NCI-H2196 (cell line): ENCODE data around the gene ADCY6.
A peak's percentile ranks its signal among the peaks of the same experiment; 100 is the strongest.

Source experiments
- DNase-seq: peaks from one replicate; lab custom pipeline; 2025; ENCODE audit not compliant: unreplicated experiment; lab: John Stamatoyannopoulos, UW

Gene ADCY6

DNA sequence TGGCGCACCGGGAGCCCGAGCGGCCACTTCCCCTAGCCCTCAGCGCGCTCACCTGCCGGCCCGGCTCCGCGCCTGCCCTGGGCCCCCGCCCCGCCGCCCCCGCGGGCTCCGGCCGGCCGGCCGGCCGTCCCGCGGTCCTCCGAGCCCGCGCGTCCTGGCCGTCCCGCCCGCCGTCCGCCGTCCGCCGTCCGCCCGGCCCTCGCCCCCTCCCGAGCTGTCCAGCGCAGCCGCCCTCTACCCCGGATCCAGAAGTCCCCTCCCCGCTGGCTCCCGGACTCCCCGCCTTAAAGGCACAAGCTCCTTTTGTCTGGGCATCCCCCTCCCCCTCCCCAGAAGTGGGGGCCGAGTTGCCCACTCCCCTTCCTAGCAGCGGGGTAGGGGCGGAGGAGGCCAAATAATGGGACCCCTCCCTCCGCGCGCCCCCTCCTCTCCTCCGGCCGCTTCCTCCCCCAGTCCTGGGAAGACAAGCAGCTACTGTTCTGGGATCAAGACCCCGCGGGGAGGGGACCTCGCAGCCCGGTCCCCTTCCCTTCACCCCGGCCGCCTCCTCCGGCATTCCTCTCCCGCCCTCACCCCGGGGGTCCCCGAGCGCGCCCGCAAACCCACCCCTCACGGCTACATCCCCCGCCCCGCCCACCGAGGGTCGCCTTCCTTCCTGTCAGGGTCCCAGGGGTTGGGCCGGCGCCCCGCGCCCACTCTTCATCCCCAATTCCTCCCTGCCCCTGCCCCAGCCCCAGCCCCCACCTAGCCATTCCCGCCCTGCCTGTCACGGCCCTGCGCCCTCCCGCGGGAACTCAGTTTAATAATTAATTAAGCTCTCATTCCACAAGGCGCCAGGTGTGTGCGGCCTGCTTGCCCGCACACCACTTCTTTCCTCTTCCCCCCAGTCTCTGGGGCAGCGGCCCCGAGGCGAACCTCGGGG is at the start of gene ADCY6:
TSS of gene ADCY6 (minus strand) at position 236 of the 922 bp plus-strand sequence. CDS start 5,655 bp downstream, outside the sequence.
- peak; percentile 51 for DNase-seq

DNA sequence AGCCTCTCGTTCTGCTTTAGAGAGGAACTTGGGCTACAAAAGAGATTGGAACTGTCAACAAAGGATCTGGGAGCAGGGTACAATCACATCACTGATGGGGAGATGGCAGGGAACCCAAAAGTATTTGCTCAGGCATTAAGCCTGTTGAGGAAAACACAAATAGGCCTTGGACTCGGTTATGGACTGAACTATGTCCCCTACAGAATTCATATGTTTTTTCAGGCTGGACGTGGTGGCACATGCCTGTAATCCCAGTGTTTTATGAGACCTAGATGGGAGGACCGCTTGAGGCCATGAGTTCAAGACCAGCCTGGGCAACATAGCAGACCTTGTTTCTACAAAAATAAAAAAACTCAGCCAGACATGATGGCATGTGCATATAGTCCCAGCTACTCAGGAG is 49.2 kb upstream of the ADCY6 start:
- DNase-seq: no peak

DNA sequence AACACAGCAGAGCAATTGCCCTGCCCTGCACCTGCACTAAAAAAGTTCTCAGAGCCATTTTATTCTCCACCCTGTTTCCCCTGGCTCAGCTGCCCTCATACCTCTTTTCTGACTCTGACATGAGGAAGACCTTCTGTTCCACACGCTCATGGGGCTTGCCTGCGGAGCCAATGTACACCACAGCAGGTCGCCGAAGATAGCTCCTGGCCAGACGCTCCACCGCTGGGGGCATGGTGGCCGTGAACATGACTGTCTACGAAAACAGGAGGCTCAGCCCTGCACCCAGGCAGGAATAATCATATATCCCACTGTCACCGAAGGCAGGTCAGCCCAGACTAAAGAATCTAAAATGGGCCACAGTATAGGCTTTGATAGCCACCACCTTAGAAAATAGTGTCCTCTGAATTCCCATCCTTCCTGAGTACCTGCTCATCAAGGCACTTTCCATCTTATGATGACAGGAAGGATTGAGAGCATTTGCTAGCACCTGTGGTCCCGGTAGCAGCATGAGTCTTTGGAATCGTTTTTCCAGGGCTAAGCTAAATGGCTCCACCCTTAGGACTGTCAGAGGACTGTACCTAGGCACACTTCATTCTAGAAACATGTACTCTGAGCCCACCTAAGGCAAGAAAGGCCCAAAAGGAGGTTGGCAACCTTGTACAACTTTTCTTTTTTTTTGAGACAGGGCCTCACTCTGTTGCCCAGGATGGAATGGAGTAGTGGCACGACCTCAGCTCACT is 43.6 kb upstream of the ADCY6 start:
- no peak for DNase-seq

DNA sequence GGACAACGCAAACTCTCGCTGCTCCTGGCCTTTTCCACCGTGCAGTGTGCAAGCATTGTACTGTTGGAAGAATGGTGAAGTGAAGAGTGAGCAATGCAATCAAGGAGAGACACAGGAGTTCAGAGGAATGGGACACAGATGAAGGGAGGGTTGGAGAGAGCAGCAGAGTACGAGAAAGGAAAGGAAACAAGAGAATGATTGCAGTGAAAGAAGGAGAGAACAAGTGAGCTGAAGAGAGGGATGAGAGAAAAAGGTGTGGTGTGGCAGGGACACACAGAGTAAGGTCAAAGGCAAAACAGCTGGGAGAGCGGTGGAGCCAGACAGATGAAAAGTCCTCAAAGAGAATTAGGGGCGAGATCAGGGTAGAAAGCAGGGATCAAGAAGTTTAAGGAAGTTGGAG is 42.4 kb upstream of the ADCY6 start:
- DNase-seq: no peak

DNA sequence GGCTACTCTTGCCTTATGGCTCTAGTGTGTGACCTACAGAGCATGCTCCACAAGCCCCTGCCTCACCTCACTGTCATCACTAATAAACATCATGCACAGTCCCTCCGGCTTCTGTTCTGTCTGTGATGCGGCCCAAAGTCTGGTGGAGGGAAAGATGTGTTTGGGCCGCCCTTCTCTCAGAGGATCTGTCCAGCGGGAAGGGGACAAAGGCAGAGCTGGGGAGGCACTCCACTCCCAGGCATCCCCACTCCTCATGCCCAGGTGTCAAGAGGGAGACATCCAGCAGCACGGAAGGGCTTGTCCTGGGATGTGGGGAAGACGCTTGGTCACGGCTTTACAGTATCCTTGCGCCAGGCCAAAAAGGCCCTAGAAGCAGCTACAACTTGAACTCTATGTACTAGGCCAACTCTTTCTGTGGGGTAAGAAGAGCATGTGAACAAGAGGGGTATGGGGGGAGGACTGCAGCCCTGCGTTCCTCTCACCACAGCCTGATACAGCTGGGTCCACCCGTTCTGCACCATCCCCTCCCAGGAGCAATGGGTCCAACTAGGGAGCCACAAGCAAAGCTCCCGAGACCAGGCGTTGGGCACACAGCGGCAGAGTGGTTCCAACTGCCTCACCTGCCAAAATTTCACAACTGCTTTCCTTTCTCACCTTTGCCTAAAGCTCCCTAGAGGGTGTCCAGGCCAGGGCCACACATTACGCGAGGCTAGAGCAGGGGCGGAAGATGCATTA is 40.1 kb upstream of the ADCY6 start:
- DNase-seq: no peak

DNA sequence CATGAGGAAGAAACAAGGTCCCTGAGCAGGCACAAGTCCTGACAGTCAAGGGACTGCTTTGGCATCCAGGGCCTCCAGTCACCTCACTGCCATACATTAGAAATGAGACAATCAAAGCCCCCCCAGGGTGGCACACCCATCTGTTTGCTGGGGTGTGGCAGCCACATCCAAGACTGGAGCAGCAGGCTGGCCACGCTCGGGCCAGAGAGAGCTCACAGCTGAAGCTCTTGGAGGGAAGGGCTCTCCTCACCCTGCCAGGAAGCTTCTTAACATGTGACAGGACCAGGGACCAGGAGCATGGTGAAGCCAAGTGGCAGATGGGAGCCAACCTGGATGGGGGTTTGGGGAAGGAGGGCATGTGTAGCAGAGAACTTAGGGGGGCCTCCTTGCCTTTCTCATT is 39.4 kb upstream of the ADCY6 start:
- no peak for DNase-seq

DNA sequence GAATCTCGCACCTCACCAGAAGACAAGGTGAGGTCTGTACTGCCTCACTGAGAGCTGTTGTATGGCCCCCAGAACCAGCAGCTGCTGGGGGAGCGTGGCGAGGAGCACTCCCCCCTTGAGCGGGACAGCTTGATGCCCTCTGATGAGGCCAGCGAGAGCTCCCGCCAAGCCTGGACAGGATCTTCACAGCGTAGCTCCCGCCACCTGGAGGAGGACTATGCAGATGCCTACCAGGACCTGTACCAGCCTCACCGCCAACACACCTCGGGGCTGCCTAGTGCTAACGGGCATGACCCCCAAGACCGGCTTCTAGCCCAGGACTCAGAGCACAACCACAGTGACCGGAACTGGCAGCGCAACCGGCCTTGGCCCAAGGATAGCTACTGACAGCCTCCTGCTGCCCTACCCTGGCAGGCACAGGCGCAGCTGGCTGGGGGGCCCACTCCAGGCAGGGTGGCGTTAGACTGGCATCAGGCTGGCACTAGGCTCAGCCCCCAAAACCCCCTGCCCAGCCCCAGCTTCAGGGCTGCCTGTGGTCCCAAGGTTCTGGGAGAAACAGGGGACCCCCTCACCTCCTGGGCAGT is 38.7 kb upstream of the ADCY6 start:
- no peak for DNase-seq

DNA sequence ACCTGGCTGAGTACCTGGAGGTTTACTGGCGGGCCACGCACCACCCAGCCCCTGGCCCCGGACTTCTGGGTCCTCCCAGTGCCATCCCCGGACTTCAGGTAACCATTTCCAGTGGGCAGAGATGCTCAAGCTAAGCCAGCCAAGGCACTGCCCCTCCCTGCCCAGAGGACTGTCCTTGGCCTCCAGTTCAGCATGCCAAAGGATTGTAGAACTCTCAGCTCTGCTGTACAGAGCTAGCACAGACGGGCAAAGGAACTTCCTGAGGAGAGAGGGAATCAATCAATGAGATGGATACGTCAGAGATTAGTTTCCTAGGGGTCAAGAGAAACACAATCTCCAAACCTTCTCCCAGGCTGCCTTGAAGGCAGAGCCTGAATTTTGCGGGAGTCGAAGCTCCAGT is 38.1 kb upstream of the ADCY6 start:
- DNase-seq: no peak

DNA sequence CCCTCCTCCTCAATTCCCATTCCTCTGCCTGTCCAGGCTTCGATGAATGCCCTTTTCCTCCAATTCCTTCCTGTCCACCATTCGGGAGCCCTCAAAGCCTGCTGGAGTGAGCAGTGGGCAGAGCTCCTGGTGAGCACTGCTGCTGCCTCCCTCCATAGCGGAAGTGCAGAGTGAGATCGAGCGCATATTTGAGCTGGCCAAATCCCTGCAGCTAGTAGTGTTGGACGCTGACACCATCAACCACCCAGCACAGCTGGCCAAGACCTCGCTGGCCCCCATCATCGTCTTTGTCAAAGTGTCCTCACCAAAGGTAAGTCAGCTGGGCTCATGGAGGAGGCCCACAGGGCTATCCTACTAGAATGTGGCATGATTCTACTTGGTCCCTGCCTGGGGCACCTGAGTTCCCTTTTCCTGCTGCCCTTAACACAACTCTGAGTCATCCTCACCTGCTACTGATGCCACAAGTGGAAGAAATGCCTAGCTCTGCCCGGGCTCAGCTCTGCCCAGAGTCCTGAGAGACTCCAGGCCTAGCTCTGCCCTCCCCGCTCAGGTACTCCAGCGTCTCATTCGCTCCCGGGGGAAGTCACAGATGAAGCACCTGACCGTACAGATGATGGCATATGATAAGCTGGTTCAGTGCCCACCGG is 37.4 kb upstream of the ADCY6 start:
- no peak for DNase-seq

DNA sequence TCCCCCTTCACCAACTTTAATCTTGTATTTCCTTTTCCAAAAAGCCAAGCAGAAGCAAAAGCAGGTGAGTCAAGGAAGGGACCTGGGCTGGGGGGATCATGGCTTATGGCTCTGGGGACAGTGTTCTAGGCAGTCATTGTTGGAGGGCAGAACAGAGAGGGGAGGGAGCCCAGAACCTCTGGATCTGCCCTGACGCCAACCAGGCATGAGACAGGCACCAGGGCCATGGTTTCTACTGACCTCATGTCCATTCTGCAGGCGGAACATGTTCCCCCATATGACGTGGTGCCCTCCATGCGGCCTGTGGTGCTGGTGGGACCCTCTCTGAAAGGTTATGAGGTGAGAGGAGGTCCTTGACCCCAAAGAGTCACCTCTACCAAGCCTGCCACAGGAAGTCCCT is 36.0 kb upstream of the ADCY6 start:
- no peak for DNase-seq

DNA sequence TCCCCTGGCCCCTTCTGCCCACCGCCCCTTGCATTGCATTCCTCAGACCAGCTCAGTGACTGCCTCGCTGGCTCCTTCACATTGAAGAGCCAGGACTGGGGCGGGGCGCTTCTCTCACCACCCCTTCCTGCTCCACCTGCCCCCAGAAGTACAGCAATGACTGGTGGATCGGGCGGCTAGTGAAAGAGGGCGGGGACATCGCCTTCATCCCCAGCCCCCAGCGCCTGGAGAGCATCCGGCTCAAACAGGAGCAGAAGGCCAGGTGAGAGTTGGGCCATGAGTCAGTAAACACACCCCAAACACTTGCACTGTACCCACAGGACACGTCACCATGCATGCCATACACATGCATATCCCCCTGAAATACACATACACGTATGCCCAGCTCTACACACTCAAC is 35.2 kb upstream of the ADCY6 start:
- no peak for DNase-seq

DNA sequence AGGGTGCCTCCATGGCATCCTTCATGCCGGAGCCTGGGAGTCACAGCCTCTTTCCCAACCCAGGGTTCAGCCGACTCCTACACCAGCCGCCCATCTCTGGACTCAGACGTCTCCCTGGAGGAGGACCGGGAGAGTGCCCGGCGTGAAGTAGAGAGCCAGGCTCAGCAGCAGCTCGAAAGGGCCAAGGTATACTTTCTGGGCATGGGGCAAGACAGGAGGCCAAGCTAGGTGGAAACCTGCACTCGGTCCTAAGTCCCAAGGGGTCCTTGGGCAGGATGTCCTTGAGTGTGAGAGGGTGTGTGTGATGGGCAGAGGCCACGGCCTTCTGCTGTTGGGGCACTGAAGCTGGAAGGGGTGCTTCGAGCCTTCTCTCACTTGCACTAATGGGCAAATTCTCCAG is 34.4 kb upstream of the ADCY6 start:
- DNase-seq: no peak

DNA sequence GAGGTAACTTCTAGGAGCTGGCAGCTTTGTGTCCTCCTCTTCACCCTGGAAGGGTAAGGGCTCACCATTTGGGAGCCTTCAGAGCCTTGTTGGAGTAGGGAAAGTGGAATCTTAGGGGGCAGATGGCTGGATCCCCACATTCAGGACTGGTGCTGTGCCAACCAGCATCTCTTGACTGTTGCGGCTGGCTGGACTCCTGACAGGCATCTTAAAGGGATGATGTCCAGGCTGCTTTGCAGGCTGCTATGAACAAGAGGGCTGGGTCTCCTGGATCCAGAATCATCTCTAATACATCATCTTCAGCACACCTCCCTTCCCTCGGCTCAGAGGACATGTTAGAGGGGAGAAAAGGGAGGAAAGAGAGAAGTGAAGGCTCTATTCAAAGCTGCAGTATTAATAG is 33.8 kb upstream of the ADCY6 start:
- no peak for DNase-seq

DNA sequence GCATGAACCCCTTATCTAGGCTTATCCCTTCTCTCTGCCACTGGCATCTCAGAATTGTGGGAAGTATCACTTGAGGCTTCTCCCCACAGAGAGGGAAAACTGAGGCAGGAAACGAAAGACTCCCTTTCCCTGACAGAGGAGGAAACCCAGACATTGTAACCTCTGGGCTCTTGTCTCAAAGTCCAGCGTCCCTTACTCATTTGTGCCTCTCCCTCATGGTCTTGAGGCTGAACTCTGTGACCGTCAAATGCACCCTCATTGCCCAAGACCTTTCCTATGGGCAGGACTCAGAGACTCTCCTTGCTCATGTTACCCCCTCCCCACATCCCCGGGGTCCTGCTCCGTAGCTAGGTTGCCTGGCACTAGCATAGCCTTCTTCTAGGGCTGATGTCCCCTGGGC is 33.2 kb upstream of the ADCY6 start:
- no peak for DNase-seq

DNA sequence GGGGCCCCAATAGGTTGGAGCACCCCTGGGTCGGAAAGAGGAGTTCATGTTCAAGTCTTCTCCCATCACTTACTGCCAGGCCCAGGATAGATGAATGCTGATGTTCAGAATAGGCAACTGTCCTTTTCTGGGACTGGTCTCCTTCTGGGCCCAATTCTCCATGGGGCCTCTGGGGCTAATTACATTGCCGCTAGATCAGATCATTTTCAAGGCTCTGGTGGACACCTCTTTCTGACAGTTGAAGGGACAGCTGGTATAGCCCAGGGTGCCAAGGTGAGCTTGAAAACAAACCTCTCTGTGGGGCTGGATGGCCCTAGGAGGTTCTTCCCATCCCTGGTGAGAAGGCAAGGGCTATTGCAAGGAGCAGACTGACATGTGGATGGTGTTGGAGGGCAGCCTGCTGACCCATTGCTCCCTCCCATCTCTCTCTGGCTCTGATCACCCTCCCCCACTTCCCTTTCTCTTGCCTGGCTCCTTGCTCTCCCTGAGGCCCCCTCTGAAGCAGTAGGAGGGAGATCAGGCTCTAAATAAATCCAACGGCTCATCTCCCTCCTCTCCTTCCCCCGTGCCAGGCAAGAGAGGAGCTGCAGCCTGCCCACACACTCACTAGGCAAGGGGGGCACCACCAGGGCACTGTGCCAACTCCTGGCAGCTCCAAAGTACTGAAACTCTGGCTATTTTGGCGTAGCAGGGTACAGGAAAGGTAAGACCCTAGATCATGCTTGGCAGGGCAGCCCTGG is 31.3 kb upstream of the ADCY6 start:
- no peak for DNase-seq

DNA sequence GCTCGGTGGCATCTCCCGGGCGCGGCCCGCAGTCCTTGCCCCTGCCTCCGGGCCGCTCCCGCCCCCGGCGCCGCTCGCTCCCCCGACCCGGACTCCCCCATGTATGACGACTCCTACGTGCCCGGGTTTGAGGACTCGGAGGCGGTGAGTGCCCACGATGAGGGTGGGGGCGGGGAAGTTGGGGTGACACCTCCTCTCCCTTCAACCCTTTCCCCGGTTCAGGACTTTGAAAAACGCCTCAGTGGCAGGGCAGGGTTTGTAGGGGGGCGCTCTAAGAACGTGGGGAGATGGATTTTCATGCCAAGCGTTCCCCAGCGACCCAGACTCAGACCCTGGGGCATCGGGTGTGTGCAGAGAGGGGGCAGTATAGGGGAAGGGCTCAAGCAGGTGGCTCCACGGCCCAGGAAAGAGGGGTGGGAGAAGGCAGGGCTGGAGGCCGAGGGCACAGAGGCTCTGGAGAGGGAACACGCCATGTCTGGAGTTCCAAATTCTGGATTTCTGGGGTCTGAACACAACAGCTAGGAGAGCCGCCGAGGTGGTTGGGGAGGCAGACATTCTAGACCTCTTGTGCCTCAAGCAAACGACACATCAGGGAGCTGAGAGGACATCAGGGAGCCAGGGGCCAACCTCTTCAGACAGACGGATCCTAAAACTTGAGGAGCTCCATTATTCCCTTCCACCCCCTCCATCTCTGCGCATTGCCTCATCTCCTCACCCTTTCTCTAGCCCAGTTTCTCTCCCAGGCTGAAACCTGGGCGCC is 30.1 kb upstream of the ADCY6 start:
- peak; percentile 45 for DNase-seq

DNA sequence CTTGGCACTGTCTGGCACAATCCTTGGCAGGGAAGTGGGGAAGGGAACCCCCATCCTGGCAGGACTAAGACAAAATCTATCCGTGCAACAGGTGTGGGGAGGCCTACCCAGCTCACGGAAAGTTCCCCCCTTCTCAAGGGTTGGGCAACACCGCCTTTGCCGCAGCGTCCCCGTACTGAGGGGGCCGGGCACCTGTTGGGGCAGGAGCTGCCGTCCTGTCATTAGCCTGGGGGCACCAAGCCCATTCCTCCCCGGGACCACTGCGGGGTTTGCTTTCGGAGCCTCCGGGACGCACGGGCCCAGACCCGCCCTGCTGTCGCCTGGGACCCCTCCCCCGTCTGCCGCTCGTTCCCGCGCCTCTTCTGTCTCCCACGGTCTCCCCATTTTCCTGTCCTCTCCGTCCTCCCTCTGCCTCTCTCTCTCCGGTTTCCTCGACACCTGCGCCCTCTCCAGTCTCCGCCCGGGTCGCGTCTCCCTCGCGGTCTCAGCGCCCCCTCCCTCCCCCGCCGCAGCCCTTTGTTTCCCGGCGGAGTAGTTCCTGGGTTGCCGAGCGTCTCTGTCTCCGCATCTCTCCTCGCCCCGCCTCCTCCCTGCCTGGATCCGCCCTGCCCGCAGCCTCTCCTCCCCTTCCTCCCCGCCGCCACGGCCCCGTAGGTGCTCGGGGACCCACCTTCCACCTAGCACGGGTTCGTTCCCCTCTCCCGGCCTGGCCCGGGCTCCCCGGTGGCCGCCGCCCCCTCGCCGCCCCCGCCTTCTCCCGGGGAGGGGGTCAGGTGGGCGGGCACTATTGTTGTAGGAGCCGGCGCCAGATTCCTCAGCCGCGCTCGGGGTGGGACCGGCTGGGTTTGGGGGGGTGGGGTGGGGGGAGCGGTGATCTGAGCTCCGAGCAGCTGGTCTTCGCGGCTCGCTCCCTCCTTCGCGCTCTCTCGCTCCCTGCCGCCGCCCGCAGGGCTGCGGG is 29.3 kb upstream of the ADCY6 start, which contains the start of gene CACNB3:
TSS of gene CACNB3 (plus strand) at position 624 of the 958 bp plus-strand sequence. CDS start 434 bp downstream, outside the sequence.
- DNase-seq: peak; percentile 73
